ENCODE data around the gene SH3BGR.
"Not testable (repeated sequence)": the region's sequence is repeated elsewhere in the genome, so short reads cannot be mapped to it uniquely, and the experiment has no call there.

Gene SH3BGR

GRCh38 chr21:39540367-39540766 lies 88.6 kb downstream of the SH3BGR start:
- DNase-seq (ENCODE audit: low read depth in 2 of 3, low spot score in 2 of 3) = not testable (repeated sequence)

DNA sequence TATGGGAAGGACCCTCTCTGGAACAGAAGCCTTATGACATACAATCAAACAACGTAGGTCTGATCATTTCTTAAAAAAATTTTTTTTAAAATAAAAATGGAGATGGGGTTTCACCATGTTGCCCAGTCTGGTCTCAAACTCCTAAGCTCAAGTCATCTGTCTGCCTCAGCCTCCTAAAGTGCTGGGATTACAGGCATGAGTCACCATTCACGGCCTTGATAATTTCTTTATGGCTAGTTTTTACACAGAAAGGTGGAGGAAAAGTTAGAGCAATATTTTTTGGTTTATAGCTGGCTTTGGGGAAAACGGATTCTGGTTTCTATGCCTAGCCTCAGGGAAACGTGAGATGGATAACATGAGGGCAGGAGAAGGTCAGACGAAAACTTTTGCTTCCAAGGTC lies 91.0 kb downstream of the SH3BGR start:
- no peak for DNase-seq (ENCODE audit: low read depth in 2 of 3, low spot score in 2 of 3)

- DNase-seq (ENCODE audit: low read depth in 2 of 3, low spot score in 2 of 3) = no peak
These were observed 94.8 kb downstream of the SH3BGR start for GRCh38 chr21:39546522-39546921.

GRCh38 chr21:39552856-39553255 lies 101.1 kb downstream of the SH3BGR start:
- DNase-seq (ENCODE audit: low read depth in 2 of 3, low spot score in 2 of 3) = no peak

GRCh38 chr21:39553331-39553730 lies 101.6 kb downstream of the SH3BGR start:
- no peak for DNase-seq (ENCODE audit: low read depth in 2 of 3, low spot score in 2 of 3)

- no peak for DNase-seq (ENCODE audit: low read depth in 2 of 3, low spot score in 2 of 3)
These were observed 104.3 kb downstream of the SH3BGR start for GRCh38 chr21:39555911-39556590.

DNA sequence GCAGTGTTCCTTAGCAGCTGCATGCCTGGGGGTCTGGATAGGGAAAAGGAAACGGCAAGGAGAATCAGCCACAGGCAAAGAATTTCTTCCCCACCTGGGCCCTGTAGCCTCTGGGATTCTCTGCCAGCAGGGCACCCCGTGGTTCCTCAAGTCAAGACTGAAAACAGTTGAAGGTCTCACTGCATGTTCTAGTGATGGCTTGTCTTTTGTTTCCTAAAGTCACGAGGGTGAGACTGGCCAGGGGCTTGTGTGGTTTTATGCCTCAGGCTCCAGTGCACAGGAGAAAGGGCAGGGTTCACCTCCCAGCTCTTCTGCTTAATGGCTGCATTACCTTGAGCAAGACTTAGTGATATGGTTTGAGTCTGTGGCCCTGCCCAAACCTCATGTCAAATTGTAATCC lies 107.7 kb downstream of the SH3BGR start:
- DNase-seq (ENCODE audit: low read depth in 2 of 3, low spot score in 2 of 3) = no peak

GRCh38 chr21:39561140-39561539 lies 109.4 kb downstream of the SH3BGR start:
- DNase-seq (ENCODE audit: low read depth in 2 of 3, low spot score in 2 of 3) = no peak

DNA sequence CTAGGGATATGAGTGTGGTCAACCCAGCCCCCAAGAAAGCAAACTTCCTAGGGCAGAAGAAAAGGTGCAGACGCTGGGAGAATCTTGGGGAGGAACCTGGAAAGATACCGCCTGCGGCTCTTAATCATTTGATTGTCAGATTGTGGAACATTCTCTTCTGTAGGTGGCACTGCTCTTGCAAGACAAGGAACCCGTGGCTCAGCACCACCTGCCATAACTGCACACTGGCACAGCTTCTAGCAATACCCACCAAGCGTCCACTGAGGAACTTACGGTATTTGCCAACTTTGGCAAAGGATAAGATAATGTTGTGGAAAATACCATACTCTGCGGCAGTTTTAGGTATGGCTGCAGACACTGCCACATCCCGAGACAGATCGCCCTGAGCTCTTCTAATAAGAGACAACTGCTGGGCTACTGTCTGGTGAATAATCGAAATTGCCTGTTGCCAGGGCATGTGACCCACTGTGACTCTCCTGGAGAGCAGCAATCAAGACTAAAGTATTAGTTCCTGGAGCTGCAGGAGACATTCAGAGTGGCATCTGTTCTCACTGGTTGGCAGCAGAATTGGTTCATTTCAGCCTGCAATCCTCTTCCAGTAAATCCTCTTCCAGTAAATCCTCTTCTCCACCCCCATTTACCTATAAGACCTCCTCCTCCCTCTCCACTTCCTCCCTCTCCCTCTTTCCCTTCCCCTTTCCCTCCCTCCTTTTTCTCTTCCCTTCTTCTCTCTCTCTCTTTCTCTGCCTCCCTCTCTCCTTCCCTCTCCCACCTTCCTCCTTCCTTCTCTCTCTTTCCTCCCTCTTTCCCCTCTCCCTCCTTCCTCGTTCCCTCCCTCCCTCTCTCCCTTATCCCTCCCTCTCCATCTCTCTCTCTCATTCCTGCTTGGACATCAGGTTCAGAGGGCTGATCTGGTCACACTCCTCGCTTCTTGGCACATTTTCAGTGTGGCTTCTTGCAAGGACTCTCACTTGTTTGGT lies 111.3 kb downstream of the SH3BGR start:
- DNase-seq (ENCODE audit: low read depth in 2 of 3, low spot score in 2 of 3) = no peak

- no peak for DNase-seq (ENCODE audit: low read depth in 2 of 3, low spot score in 2 of 3)
These were observed 112.4 kb downstream of the SH3BGR start for GRCh38 chr21:39564200-39564599.

All from activated CD8-positive, alpha-beta memory T cell treated with anti-CD3 and anti-CD28 coated beads for 48 hours (primary cell).